ENCODE results near the gene PRDM4.
"Not testable (repeated sequence)": the region's sequence is repeated elsewhere in the genome, so short reads cannot be mapped to it uniquely, and the experiment has no call there.

The PRDM4 gene

DNA sequence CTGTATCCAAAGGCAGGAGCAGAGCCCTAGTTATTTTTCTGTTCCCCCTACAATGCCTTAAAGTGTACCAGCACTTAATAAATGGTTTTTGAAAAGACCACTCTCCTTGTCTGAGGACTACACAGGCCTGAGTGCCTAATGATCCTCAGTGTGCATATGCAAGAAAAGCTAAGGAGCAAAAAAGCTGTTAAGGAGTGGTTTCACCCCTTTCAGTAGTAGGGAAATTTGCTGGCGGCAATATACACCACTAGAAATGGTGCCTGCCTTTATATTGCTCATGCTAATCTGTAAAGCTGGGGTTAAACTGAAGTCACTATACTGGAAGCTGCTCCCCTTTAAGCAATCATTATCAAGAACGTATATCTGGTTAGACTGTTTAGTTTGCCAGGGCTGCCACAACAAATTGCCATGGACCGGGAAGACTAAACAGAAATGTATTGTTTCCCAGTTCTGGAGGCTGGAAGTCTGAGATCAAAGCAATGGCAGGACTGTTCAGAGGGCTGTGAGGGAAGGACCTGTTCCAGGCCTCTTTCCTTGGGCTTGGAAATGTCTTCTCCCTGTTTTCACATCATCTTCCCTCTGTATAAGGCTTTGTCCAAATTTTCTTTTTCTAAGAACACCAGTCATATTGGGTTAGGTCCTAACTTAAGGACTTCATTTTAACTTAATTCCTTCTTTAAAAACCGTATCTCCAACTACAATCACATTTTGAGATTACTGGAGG, 30.2 kb downstream of the PRDM4 start:
- no peak overlapping the region for H3K27ac ChIP-seq (ENCODE audit: low read length)
- peaks cover 28 to 30% of the 10 kb centered on the region in 2 donors for H3K36me3 ChIP-seq (ENCODE audit: control insufficient read depth in 1 of 2, insufficient read depth in 2 of 2, low read length in 2 of 2)
- no peaks in the 10 kb centered on the region for H3K4me1 ChIP-seq (ENCODE audit: control insufficient read depth in 1 of 2, insufficient read depth in 2 of 2, low read length in 2 of 2)

GRCh38 chr12:107727742-107728141, 33.2 kb downstream of the PRDM4 start:
- not testable (repeated sequence) for H3K27me3 ChIP-seq (ENCODE audit: low read depth, low read length); H3K27ac ChIP-seq (ENCODE audit: low read length); H3K4me3 ChIP-seq (ENCODE audit: low read depth in 1 of 2, low read length in 2 of 2); H3K36me3 ChIP-seq (ENCODE audit: control insufficient read depth in 1 of 2, insufficient read depth in 2 of 2, low read length in 2 of 2); H3K4me1 ChIP-seq (ENCODE audit: control insufficient read depth in 1 of 2, insufficient read depth in 2 of 2, low read length in 2 of 2); H3K9me3 ChIP-seq (ENCODE audit: control insufficient read depth in 1 of 2, low read length in 2 of 2)

More for the DNA sequence above, 30.2 kb downstream of the PRDM4 start:
- H3K9me3 ChIP-seq (ENCODE audit: control insufficient read depth in 1 of 2, low read length in 2 of 2) = no peaks in the 10 kb centered on the region
- H3K27me3 ChIP-seq (ENCODE audit: low read depth, low read length) = no peaks in the 10 kb centered on the region
- no peak overlapping the region for H3K4me3 ChIP-seq (ENCODE audit: low read depth in 1 of 2, low read length in 2 of 2)

DNA sequence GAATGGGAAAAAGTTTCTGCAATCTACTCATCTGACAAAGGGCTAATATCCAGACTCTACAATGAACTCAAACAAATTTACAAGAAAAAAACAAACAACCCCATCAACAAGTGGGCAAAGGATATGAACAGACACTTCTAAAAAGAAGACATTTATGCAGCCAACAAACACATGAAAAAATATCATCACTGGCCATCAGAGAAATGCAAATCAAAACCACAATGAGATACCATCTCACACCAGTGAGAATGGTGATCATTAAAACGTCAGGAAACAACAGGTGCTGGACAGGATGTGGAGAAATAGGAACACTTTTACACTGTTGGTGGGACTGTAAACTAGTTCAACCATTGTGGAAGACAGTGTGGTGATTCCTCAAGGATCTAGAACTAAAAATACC, 33.6 kb downstream of the PRDM4 start:
- not testable (repeated sequence) for H3K36me3 ChIP-seq (ENCODE audit: control insufficient read depth in 1 of 2, insufficient read depth in 2 of 2, low read length in 2 of 2); H3K4me3 ChIP-seq (ENCODE audit: low read depth in 1 of 2, low read length in 2 of 2); H3K4me1 ChIP-seq (ENCODE audit: control insufficient read depth in 1 of 2, insufficient read depth in 2 of 2, low read length in 2 of 2); H3K27me3 ChIP-seq (ENCODE audit: low read depth, low read length); H3K27ac ChIP-seq (ENCODE audit: low read length); H3K9me3 ChIP-seq (ENCODE audit: control insufficient read depth in 1 of 2, low read length in 2 of 2)

GRCh38 chr12:107718606-107719005, 42.3 kb downstream of the PRDM4 start:
- Histone ChIP-seq H3K36me3 (ENCODE audit: control insufficient read depth in 1 of 2, insufficient read depth in 2 of 2, low read length in 2 of 2) (peaks cover 13 to 21% of the 10 kb centered on the region in 2 donors), H3K27me3 (ENCODE audit: low read depth, low read length) (no peaks in the 10 kb centered on the region), H3K4me3 (ENCODE audit: low read depth in 1 of 2, low read length in 2 of 2) (no peak overlapping the region), H3K9me3 (ENCODE audit: control insufficient read depth in 1 of 2, low read length in 2 of 2) (no peaks in the 10 kb centered on the region), H3K4me1 (ENCODE audit: control insufficient read depth in 1 of 2, insufficient read depth in 2 of 2, low read length in 2 of 2) (no peaks in the 10 kb centered on the region), H3K27ac (ENCODE audit: low read length) (no peak overlapping the region)

GRCh38 chr12:107715780-107716179, 45.2 kb downstream of the PRDM4 start:
- no peak overlapping the region for H3K4me3 ChIP-seq (ENCODE audit: low read depth in 1 of 2, low read length in 2 of 2)
- H3K27ac ChIP-seq (ENCODE audit: low read length) = no peak overlapping the region
- no peaks in the 10 kb centered on the region for H3K9me3 ChIP-seq (ENCODE audit: control insufficient read depth in 1 of 2, low read length in 2 of 2)
- H3K4me1 ChIP-seq (ENCODE audit: control insufficient read depth in 1 of 2, insufficient read depth in 2 of 2, low read length in 2 of 2) = no peaks in the 10 kb centered on the region
- H3K27me3 ChIP-seq (ENCODE audit: low read depth, low read length) = no peaks in the 10 kb centered on the region
- H3K36me3 ChIP-seq (ENCODE audit: control insufficient read depth in 1 of 2, insufficient read depth in 2 of 2, low read length in 2 of 2) = peaks cover 29 to 49% of the 10 kb centered on the region in 2 donors

- H3K36me3 ChIP-seq (ENCODE audit: control insufficient read depth in 1 of 2, insufficient read depth in 2 of 2, low read length in 2 of 2) = peaks cover 61 to 73% of the 10 kb centered on the region in 2 donors
- H3K27ac ChIP-seq (ENCODE audit: low read length); H3K27me3 ChIP-seq (ENCODE audit: low read depth, low read length); H3K4me1 ChIP-seq (ENCODE audit: control insufficient read depth in 1 of 2, insufficient read depth in 2 of 2, low read length in 2 of 2); H3K4me3 ChIP-seq (ENCODE audit: low read depth in 1 of 2, low read length in 2 of 2); H3K9me3 ChIP-seq (ENCODE audit: control insufficient read depth in 1 of 2, low read length in 2 of 2): not testable (repeated sequence)
Measured at GRCh38 chr12:107705522-107705921, 55.4 kb downstream of the PRDM4 start.

DNA sequence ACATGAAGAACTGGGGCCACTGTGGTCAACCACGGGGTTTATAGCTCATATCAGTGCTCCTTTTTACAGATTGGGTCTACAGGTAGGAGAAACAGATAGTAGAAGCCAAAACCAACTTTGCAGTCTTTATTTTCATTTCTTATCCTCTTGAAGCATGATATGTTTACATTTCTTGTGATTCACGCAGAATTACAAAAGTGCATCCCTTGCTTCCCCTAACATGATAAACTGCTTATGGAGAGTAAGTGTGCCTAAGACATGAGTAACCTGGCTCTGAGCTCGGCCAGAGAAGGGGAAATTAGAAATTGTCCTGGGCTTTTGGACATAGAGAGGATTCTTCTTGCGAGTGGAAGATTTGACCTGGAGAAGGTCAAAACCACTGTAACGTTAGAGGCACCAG, 56.9 kb downstream of the PRDM4 start:
- Histone ChIP-seq H3K36me3 (ENCODE audit: control insufficient read depth in 1 of 2, insufficient read depth in 2 of 2, low read length in 2 of 2) (peaks cover 59 to 77% of the 10 kb centered on the region in 2 donors), H3K9me3 (ENCODE audit: control insufficient read depth in 1 of 2, low read length in 2 of 2) (no peaks in the 10 kb centered on the region), H3K27ac (ENCODE audit: low read length) (no peak overlapping the region), H3K27me3 (ENCODE audit: low read depth, low read length) (no peaks in the 10 kb centered on the region), H3K4me1 (ENCODE audit: control insufficient read depth in 1 of 2, insufficient read depth in 2 of 2, low read length in 2 of 2) (no peaks in the 10 kb centered on the region), H3K4me3 (ENCODE audit: low read depth in 1 of 2, low read length in 2 of 2) (no peak overlapping the region)

- no peak overlapping the region for H3K27ac ChIP-seq (ENCODE audit: low read length)
- no peaks in the 10 kb centered on the region for H3K27me3 ChIP-seq (ENCODE audit: low read depth, low read length)
- H3K9me3 ChIP-seq (ENCODE audit: control insufficient read depth in 1 of 2, low read length in 2 of 2) = no peaks in the 10 kb centered on the region
- no peaks in the 10 kb centered on the region for H3K4me1 ChIP-seq (ENCODE audit: control insufficient read depth in 1 of 2, insufficient read depth in 2 of 2, low read length in 2 of 2)
- H3K4me3 ChIP-seq (ENCODE audit: low read depth in 1 of 2, low read length in 2 of 2) = no peak overlapping the region
- peaks cover 54 to 83% of the 10 kb centered on the region in 2 donors for H3K36me3 ChIP-seq (ENCODE audit: control insufficient read depth in 1 of 2, insufficient read depth in 2 of 2, low read length in 2 of 2)
Measured at GRCh38 chr12:107702106-107702505, 58.8 kb downstream of the PRDM4 start.

GRCh38 chr12:107695772-107696171, 65.2 kb downstream of the PRDM4 start:
- peaks cover 66 to 81% of the 10 kb centered on the region in 2 donors for H3K36me3 ChIP-seq (ENCODE audit: control insufficient read depth in 1 of 2, insufficient read depth in 2 of 2, low read length in 2 of 2)
- not testable (repeated sequence) for H3K4me3 ChIP-seq (ENCODE audit: low read depth in 1 of 2, low read length in 2 of 2); H3K9me3 ChIP-seq (ENCODE audit: control insufficient read depth in 1 of 2, low read length in 2 of 2); H3K4me1 ChIP-seq (ENCODE audit: control insufficient read depth in 1 of 2, insufficient read depth in 2 of 2, low read length in 2 of 2); H3K27ac ChIP-seq (ENCODE audit: low read length); H3K27me3 ChIP-seq (ENCODE audit: low read depth, low read length)

DNA sequence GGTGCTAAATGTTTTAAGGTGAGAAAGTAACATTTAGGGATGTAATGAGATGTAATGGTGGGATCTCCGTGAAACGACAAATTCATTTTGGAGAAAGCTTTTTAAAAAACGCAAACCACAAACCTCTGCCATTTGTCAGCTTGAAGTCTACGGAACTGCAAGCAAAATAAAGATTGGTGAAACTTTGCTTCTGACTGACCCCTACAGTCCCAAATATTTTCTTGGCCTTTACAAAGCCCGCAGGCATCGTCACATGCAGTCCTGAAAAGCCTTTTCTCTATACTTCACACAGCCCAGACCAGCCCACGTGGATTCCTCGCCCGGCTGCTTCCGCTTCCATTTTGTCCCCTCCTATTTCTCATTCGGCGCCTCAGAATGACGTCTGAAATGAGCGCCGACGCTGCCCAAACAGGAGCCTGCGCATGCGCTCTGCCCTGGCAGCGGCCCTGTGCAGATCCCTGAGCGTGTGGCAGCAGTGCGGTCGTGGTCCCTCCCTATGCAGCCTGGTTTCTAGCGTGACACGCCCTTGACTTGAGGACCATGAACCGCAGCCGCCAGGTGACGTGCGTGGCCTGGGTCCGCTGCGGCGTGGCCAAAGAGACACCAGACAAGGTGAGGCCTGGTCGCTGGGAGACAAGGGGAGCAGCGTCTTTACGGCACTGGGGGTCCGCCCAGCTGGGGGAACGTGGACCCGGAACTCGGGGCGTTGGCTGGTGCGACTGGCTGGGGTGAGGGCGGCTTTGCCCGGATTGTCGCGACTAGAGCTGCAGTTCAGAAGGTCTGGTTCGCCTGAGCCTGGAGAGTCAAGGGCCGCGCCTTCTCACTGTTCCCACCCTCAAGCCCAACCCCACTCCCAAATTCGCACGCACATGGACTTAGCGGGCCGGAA, 75.3 kb downstream of the PRDM4 start, which contains the start of gene PWP1:
PWP1 (plus strand) TSS at position 440 of the 889 bp plus-strand sequence; CDS start at position 541, 101 bp downstream.
- no peaks in the 10 kb centered on the region for H3K9me3 ChIP-seq (ENCODE audit: control insufficient read depth in 1 of 2, low read length in 2 of 2)
- H3K4me1 ChIP-seq (ENCODE audit: control insufficient read depth in 1 of 2, insufficient read depth in 2 of 2, low read length in 2 of 2) = peaks cover 0 to 20% of the 10 kb centered on the region in 2 donors
- no peaks in the 10 kb centered on the region for H3K27me3 ChIP-seq (ENCODE audit: low read depth, low read length)
- H3K36me3 ChIP-seq (ENCODE audit: control insufficient read depth in 1 of 2, insufficient read depth in 2 of 2, low read length in 2 of 2) = peaks cover 18 to 27% of the 10 kb centered on the region in 2 donors
- H3K27ac ChIP-seq (ENCODE audit: low read length) = peak within 1 kb of the TSS; percentile 81
- peak within 1 kb of the TSS; percentile 87 to 99 for H3K4me3 ChIP-seq (ENCODE audit: low read depth in 1 of 2, low read length in 2 of 2)

DNA sequence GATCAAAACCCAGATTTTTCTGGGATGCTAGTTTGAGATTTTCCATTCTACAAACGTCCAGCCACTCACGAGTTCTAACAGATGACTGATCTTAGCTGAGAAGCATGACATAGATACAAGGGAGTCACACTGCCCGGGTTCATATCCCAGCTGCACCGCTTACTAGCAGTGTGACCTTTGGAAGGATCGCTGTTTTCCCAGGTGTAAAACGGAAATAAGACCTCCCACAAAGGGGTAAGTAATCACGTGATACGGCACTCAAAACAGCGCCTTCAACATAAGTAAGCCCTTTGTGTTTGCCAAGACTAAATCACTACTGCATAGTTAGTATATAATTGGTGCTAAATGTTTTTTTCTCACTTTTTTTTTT, 76.0 kb downstream of the PRDM4 start:
- peak overlapping the region; percentile 81 for H3K27ac ChIP-seq (ENCODE audit: low read length)

More for the DNA sequence above, 76.0 kb downstream of the PRDM4 start:
- H3K36me3 ChIP-seq (ENCODE audit: control insufficient read depth in 1 of 2, insufficient read depth in 2 of 2, low read length in 2 of 2) = peaks cover 14 to 21% of the 10 kb centered on the region in 2 donors
- H3K4me1 ChIP-seq (ENCODE audit: control insufficient read depth in 1 of 2, insufficient read depth in 2 of 2, low read length in 2 of 2) = peaks cover 0 to 20% of the 10 kb centered on the region in 2 donors
- H3K9me3 ChIP-seq (ENCODE audit: control insufficient read depth in 1 of 2, low read length in 2 of 2) = no peaks in the 10 kb centered on the region
- no peaks in the 10 kb centered on the region for H3K27me3 ChIP-seq (ENCODE audit: low read depth, low read length)
- H3K4me3 ChIP-seq (ENCODE audit: low read depth in 1 of 2, low read length in 2 of 2) = peak overlapping the region; percentile 87 to 99
